ENCODE data around the gene MIX23.

DNA sequence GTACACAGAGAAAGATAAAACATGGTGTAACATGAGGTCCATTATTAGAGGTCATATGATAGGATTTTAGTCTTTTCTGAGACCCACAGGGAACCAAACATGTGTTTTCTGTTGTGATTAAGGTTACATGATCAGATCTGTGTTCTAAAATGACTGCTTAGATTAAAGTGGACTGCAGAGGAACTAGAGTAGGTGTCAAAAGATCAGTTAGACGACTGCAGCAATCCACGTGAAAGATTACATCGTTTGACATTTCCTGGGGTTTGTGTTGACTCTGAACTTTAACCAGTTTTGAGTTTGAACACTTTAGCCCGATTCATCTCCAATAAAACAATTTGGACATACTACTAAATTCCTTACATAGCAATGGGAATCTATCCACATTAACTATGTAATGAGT, 5.1 kb downstream of the MIX23 start:
- TF ChIP-seq, protein P1, sequence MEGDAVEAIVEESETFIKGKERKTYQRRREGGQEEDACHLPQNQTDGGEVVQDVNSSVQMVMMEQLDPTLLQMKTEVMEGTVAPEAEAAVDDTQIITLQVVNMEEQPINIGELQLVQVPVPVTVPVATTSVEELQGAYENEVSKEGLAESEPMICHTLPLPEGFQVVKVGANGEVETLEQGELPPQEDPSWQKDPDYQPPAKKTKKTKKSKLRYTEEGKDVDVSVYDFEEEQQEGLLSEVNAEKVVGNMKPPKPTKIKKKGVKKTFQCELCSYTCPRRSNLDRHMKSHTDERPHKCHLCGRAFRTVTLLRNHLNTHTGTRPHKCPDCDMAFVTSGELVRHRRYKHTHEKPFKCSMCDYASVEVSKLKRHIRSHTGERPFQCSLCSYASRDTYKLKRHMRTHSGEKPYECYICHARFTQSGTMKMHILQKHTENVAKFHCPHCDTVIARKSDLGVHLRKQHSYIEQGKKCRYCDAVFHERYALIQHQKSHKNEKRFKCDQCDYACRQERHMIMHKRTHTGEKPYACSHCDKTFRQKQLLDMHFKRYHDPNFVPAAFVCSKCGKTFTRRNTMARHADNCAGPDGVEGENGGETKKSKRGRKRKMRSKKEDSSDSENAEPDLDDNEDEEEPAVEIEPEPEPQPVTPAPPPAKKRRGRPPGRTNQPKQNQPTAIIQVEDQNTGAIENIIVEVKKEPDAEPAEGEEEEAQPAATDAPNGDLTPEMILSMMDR (conservative IDR thresholded peaks at IDR 0.05; ENCODE audit: low read depth, low read length): no peak
- TF ChIP-seq EZH2 (IDR thresholded peaks at IDR 0.05; ENCODE audit: low read length, unreplicated experiment) (no peak), EZH2phosphoT487 (IDR thresholded peaks at IDR 0.05; ENCODE audit: borderline replicate concordance, low read length) (no peak)

All from PC-3 (cell line).